ENCODE data around the gene HAUS8. TPM values are rescaled to one million over a fixed set of nuclear protein-coding genes. Genes with fewer than 3 reads are reported as not detected.

Gene HAUS8
- total and polyA plus RNA-seq, 10 of the 15 experiments (the other 5 are each of a cell fraction or from before 2014, with no cell fraction given), result 22.7 to 43.9 (median 34.4) TPM

GRCh38 chr19:17004386-17004785 is 70.9 kb downstream of the HAUS8 start:
- ChIA-PET CTCF (no interaction called here), RAD21 (ENCODE audit: unreplicated experiment) (no interaction called here), SMC1A (ENCODE audit: uncharacterized antibody, unreplicated experiment) (interaction anchor here (0.7 kb wide), 1 partner anchor 1680 kb away, joined by 3 read pairs; no protein-coding TSS in a partner anchor), POLR2A (no interaction called here)
- TF ChIP-seq BCLAF1 (IDR thresholded peaks at IDR 0.05) (no peak), MTA2 (IDR thresholded peaks at IDR 0.05; ENCODE audit: low read depth) (no peak), HDAC2 (IDR thresholded peaks at IDR 0.05) (no peak), NFYA (IDR thresholded peaks at IDR 0.05; ENCODE audit: borderline replicate concordance, low read depth, low read length) (no peak), SMARCA5 (IDR thresholded peaks at IDR 0.05) (no peak), HDGF (IDR thresholded peaks at IDR 0.05) (no peak), ZSCAN29 (IDR thresholded peaks at IDR 0.05) (no peak), SREBF2 (IDR thresholded peaks at IDR 0.05; ENCODE audit: low read length) (no peak), SKIL (IDR thresholded peaks at IDR 0.05; ENCODE audit: low read depth, poor library complexity, severe bottlenecking) (no peak), NBN (IDR thresholded peaks at IDR 0.05) (no peak), SRF (IDR thresholded peaks at IDR 0.05; ENCODE audit: low read depth in 2 of 2, low read length in 2 of 2) (no peak), POU2F2 (IDR thresholded peaks at IDR 0.05; ENCODE audit: borderline replicate concordance, low read depth, low read length) (no peak), ZNF592 (IDR thresholded peaks at IDR 0.05) (no peak)
- in situ Hi-C loops (cut with MboI), result no loop called here
- BruUV-seq (replicated peaks), result no TSS peak
- H4K20me1 ChIP-seq (ENCODE audit: control insufficient read depth, insufficient read depth), result no peaks in the 10 kb centered on the region
- H3K4me2 ChIP-seq (ENCODE audit: control insufficient read depth, insufficient read depth), result no peak overlapping the region
- H3K27ac ChIP-seq (ENCODE audit: control insufficient read depth, insufficient read depth), result no peak overlapping the region
- H3K4me1 ChIP-seq (ENCODE audit: control insufficient read depth, insufficient read depth, low read length), result no peaks in the 10 kb centered on the region
- H3K27me3 ChIP-seq (replicated peaks in 1 of 2; ENCODE audit: control insufficient read depth in 2 of 2, insufficient read depth in 2 of 2, low read length in 1 of 2), result no peaks in the 10 kb centered on the region
- H3K79me2 ChIP-seq (ENCODE audit: control insufficient read depth, insufficient read depth, low read length), result no peaks in the 10 kb centered on the region
- no peaks in the 10 kb centered on the region for H3K36me3 ChIP-seq (ENCODE audit: control insufficient read depth in 2 of 2, insufficient read depth in 2 of 2, low read length in 1 of 2)
- ATAC-seq (no peak), FAIRE-seq (no peak), DNase-seq (ENCODE audit: low read depth, low spot score) (no peak)
- no peak overlapping the region for H3K9ac ChIP-seq (ENCODE audit: control insufficient read depth, insufficient read depth, low read length)
- H3K9me3 ChIP-seq (replicated peaks; ENCODE audit: control insufficient read depth, insufficient read depth, low read length), result no peaks in the 10 kb centered on the region
- 38% methylated on average over 15 of the region's 15 CpGs for WGBS (ENCODE audit: insufficient coverage, insufficient replicate concordance, low lambda C conversion rate, missing lambda C conversion rate)
- intact Hi-C loops (cut with micrococcal nuclease; ENCODE audit: unreplicated experiment), result no loop called here
- no peak overlapping the region for H3K4me3 ChIP-seq
- H2AFZ ChIP-seq (ENCODE audit: control insufficient read depth, low read depth, low read length), result no peak overlapping the region
